GM12864 (cell line): ENCODE measurements around the gene PPM1B.
A peak's percentile ranks its signal among the peaks of the same experiment; 100 is the strongest.

Source experiments
- DNase-seq: peaks from one replicate; pipeline ENCODE4 v3.0.0-alpha.2; 2011; ENCODE audit warnings: low read depth
- H3K4me3 ChIP-seq: 2 replicates; pipeline ENCODE4 v1.5.1; 2011; ENCODE audit warnings: mild to moderate bottlenecking, low read depth, low read length, control low read depth
- TF ChIP-seq, protein P1 (sequence below): IDR thresholded peaks from 2 replicates; pipeline ENCODE4 v1.5.1; 2011; ENCODE audit warnings: low read depth, mild to moderate bottlenecking, moderate library complexity, low read length, control low read depth, inconsistent platforms; ENCODE audit errors: missing control alignments

Gene PPM1B

DNA sequence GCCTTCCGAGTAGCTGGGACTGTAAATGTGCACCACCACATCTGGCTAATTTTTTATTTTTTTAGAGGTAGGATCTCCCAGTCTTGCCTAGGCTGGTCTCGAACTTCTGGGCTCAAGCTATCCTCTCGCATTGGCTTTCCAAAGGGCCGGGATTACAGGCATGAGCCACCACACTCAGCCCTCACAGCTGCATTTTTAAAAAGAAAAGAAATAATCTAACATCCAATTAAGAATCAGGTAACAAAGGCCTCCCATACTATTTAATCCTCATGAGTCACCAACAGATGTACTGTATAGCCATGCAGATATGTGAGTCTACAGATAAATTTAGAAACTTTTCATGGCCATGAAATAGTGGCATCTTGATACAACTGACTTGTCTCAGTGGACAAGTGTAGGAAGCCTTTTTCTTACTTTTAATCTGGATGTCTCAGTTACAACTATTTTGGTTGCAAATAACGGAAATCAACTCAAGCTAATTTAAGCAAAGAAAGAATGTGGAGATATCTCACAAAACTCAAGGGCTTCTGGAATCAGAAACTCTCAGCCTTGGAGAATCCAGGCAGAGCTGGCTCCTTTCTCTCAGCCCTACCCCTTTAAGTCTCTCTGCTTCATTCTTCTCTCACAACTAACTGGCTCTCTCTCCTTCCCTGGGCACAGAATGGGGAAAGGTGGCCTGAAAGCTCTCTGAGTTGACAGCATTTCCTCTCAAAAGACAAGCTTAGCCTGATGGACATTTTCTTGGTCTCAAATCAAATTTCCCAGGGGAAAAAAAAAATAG lies 12.8 kb upstream of the PPM1B start:
- no peak for DNase-seq
- TF ChIP-seq, protein P1, sequence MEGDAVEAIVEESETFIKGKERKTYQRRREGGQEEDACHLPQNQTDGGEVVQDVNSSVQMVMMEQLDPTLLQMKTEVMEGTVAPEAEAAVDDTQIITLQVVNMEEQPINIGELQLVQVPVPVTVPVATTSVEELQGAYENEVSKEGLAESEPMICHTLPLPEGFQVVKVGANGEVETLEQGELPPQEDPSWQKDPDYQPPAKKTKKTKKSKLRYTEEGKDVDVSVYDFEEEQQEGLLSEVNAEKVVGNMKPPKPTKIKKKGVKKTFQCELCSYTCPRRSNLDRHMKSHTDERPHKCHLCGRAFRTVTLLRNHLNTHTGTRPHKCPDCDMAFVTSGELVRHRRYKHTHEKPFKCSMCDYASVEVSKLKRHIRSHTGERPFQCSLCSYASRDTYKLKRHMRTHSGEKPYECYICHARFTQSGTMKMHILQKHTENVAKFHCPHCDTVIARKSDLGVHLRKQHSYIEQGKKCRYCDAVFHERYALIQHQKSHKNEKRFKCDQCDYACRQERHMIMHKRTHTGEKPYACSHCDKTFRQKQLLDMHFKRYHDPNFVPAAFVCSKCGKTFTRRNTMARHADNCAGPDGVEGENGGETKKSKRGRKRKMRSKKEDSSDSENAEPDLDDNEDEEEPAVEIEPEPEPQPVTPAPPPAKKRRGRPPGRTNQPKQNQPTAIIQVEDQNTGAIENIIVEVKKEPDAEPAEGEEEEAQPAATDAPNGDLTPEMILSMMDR: no peak
- no peak overlapping the region for H3K4me3 ChIP-seq

DNA sequence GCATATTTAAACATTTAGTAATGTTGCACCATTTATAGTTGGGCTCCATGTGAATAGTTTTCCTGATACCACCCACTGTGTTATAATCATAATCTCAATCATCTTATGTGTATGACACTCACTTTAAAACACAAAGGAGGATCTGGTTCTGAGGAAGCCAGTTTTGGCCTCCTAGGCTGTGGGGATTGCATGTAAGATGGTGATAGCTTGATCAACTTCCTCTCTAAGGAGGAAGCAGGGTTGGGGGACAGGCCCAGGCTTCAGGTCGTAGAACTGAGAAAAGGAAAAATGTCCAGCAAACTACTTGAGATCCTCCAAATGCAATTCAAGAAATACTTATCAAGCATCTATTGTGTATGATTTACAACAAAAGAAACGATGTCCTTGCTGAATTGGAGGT lies 4.9 kb upstream of the PPM1B start:
- TF ChIP-seq, protein P1: no peak
- H3K4me3 ChIP-seq: no peak overlapping the region
- DNase-seq: no peak

DNA sequence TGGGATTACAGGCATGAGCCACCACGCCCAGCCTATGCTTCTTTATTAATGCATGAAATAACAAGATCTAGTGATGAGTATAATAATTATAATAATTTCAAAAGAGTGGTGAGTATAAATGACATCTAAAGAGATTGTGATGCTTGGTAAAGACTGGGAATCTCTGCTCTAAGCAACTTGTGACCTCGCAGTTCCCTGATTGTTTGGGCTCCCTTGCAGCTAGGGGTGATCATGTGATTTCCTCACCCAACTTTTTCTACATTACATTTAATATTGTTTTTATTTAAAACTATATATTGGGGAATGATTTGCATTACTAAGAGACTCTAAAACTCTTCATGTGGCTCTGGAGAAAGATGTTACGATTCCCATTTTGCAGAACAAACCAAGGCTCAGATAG lies 4.1 kb upstream of the PPM1B start:
- H3K4me3 ChIP-seq: no peak overlapping the region
- DNase-seq: no peak
- TF ChIP-seq, protein P1: no peak

DNA sequence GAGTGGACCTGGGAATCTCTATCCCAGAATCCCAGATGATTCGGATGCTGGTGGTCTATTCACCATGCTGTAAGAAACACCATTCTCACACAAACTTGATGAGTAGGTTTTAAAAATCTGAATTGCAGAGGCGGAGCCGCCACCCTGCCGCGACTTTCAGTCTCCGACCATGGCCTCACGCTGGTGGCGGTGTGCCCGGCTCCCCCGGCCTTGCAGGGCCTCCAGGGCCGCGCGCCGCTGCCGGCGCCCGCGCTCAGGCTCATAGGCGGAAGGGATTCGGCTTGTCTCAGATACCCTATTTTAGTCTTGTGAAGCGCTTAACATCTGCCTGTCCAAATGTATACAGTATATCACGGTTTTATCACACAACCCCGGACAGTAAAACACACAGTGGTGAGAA lies 2.6 kb upstream of the PPM1B start:
- no peak for DNase-seq
- TF ChIP-seq, protein P1: no peak
- no peak overlapping the region for H3K4me3 ChIP-seq

DNA sequence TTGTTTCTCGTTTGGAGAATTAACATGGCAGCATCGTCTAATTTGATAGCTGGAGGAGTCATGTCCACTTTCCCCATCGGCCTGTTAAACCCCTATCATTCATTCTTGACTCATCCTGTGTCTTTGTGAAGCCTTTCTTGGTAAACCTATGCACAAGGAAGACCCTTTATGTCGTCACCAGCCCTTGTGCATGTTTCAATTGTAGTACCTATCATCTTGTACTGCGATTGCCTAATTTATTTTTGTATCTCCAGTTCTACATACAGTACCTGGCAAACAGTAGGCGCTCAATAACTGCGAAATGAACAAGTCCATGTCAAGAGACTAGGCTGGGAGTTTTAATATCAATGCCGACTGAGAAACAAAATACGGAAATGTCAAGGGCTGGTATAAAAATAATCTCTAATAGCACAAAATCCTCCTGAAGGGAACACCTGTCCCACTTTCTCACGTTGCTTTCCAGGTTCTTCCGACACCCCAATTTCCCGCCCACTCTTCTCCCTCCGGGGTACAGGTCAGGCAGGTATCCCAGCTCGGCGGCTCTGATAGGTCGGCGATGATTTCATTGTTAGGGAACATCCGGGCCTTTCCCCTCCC lies 1.3 kb upstream of the PPM1B start:
- DNase-seq: no peak
- H3K4me3 ChIP-seq: peak overlapping the region; percentile 83
- TF ChIP-seq, protein P1: no peak

DNA sequence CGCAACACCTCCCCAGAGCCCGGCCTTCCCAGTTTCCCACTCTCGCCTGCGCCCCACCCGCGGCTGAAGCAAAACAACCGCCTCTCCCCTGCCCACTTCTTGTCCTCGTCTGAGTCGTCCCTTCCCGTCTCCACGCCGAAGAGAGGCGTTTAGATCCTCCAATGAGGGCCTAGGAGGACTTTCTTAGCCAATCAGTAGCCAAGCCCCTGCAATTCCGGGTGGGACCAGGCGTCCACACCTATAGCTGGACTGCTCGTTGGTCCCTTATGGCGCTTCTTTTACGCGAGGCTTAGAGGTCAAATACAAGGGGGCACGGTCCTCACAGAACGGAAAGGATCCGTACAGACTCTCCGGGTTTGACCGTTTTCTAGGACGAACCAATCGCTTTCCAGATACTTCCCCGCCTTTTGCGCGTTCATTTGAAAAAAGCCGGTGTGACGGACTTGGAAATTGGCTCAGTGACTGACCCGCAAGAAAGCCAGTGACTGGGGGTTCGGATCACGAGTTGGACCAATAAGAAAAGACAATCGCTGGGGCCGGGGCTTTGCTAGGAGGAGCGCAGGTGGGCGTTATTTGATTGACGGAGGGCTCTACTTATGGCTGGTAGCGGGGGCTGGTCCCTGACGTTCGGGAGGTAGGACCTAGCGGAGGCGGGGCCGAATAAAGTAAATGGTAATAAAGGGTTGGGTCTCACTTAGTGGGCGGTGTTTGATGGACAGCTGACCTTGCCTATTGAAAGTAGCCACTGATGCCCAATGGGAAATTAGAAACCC lies 581 bp upstream of the PPM1B start:
- peak overlapping the region; percentile 83 for H3K4me3 ChIP-seq
- TF ChIP-seq, protein P1: no peak
- peak; percentile 99 for DNase-seq
